GM12892 (cell line): Measurements from ENCODE around the gene YJEFN3.

Source experiments
- DNase-seq: peaks from one replicate; pipeline ENCODE4 v3.0.0; 2011; ENCODE audit not compliant: insufficient read length
- FAIRE-seq: peaks from 2 replicates; lab custom pipeline; 2011; peaks lifted over from hg19 to GRCh38; lab: Jason Lieb, UNC
- POLR2A ChIP-seq: IDR thresholded peaks from 2 replicates; pipeline ENCODE4 v1.6.1; 2011; ENCODE audit warnings: low read depth, low read length, control low read depth
- POLR2AphosphoS5 ChIP-seq: IDR thresholded peaks from 2 replicates; pipeline ENCODE4 v1.6.1; 2011; ENCODE audit warnings: low read depth, low read length, control low read depth
- TAF1 ChIP-seq: IDR thresholded peaks from 2 replicates; pipeline ENCODE4 v1.6.1; 2011; ENCODE audit warnings: low read depth, mild to moderate bottlenecking, control low read depth, low read length, borderline replicate concordance

Gene YJEFN3

GRCh38 chr19:19489804-19490204 is 38.9 kb upstream of the YJEFN3 start:
- TF ChIP-seq POLR2A (no peak), TAF1 (no peak), POLR2AphosphoS5 (no peak)
- no peak for FAIRE-seq
- DNase-seq: no peak

GRCh38 chr19:19490214-19490968 is 38.3 kb upstream of the YJEFN3 start:
- TF ChIP-seq TAF1 (no peak), POLR2AphosphoS5 (no peak), POLR2A (no peak)
- DNase-seq: peak; percentile 78
- peak; percentile 97 for FAIRE-seq

GRCh38 chr19:19491321-19492025 is 37.2 kb upstream of the YJEFN3 start:
- no peak for DNase-seq
- no peak for FAIRE-seq
- TF ChIP-seq POLR2AphosphoS5: no peak
- TF ChIP-seq POLR2A: no peak
- TF ChIP-seq TAF1: no peak

- no peak for DNase-seq
- FAIRE-seq: no peak
Observed at GRCh38 chr19:19492026-19492610, 36.6 kb upstream of the YJEFN3 start.

GRCh38 chr19:19493841-19494546 is 34.7 kb upstream of the YJEFN3 start:
- no peak for TF ChIP-seq POLR2A
- no peak for TF ChIP-seq TAF1
- no peak for TF ChIP-seq POLR2AphosphoS5
- FAIRE-seq (no peak), DNase-seq (no peak)

More at GRCh38 chr19:19492026-19492610, 36.6 kb upstream of the YJEFN3 start:
- TF ChIP-seq POLR2AphosphoS5: no peak
- TF ChIP-seq POLR2A: no peak
- TF ChIP-seq TAF1: no peak

- FAIRE-seq: no peak
- DNase-seq: no peak
- TF ChIP-seq POLR2A: no peak
- TF ChIP-seq TAF1: no peak
- TF ChIP-seq POLR2AphosphoS5: no peak
Observed at GRCh38 chr19:19495614-19496603, 32.8 kb upstream of the YJEFN3 start.

- no peak for TF ChIP-seq TAF1
- TF ChIP-seq POLR2AphosphoS5: no peak
- no peak for TF ChIP-seq POLR2A
- DNase-seq: no peak
- no peak for FAIRE-seq
Observed at GRCh38 chr19:19498255-19498991, 30.3 kb upstream of the YJEFN3 start.

GRCh38 chr19:19499272-19499995 is 29.3 kb upstream of the YJEFN3 start:
- FAIRE-seq (no peak), DNase-seq (no peak)
- TF ChIP-seq TAF1 (no peak), POLR2A (no peak), POLR2AphosphoS5 (no peak)
